ENCODE measurements around the gene ZNF385A.

ZNF385A gene

GRCh38 chr12:54416687-54417603, 32.4 kb upstream of the ZNF385A start:
- TF ChIP-seq, protein P1, sequence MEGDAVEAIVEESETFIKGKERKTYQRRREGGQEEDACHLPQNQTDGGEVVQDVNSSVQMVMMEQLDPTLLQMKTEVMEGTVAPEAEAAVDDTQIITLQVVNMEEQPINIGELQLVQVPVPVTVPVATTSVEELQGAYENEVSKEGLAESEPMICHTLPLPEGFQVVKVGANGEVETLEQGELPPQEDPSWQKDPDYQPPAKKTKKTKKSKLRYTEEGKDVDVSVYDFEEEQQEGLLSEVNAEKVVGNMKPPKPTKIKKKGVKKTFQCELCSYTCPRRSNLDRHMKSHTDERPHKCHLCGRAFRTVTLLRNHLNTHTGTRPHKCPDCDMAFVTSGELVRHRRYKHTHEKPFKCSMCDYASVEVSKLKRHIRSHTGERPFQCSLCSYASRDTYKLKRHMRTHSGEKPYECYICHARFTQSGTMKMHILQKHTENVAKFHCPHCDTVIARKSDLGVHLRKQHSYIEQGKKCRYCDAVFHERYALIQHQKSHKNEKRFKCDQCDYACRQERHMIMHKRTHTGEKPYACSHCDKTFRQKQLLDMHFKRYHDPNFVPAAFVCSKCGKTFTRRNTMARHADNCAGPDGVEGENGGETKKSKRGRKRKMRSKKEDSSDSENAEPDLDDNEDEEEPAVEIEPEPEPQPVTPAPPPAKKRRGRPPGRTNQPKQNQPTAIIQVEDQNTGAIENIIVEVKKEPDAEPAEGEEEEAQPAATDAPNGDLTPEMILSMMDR (IDR thresholded peaks at IDR 0.05; ENCODE audit: control insufficient read depth, extremely low read depth, insufficient read depth): no peak
- H3K4me3 ChIP-seq (ENCODE audit: low read depth, low read length): no peak overlapping the region
- DNase-seq (ENCODE audit: low read depth): no peak

GRCh38 chr12:54415221-54415929, 30.8 kb upstream of the ZNF385A start:
- H3K4me3 ChIP-seq (ENCODE audit: low read depth, low read length): no peak overlapping the region
- DNase-seq (ENCODE audit: low read depth): no peak

DNA sequence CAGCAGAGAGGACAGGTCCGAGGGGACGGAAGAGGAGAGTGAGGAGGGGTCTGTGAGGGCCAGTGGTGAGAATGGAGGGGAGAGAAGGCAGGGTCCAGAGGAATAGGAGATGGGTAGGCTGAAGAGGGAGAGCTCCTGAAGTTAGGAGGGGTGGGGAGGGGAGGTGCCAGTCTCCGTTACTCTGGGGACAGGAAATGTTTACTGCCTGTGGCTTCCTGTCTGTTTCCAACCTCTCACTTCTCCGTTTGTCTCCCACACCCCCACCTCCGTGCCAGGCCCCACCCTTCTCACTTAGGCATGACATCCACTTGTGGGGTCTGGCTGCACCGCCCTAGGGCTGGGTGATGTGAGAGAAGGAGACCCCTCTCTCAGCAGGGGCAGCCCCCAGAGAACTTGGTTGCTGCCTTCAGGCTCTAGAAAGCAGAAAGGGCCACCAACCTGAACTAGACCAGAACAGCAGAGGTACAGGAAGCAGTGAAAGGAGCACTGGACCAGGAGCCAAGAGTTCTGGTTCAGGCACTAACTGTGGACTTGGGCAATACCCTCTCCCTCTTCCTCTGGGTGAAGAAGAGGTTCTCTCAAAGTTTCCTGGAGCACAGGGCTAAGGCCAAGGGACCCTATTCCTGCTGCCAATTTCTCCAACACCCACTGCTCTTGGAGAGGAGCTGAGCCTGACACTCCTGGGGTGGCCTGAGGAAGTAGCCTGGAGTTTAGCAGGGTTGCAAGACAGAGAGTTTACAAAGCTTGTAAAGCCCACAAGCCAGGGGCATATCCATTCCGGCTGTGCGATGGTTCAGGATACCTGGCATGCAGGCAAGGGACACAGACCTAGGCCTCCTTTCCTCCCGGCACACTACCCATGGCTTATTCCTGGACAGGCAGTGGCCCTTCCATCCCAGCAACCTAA, 29.0 kb upstream of the ZNF385A start:
- H3K4me3 ChIP-seq (ENCODE audit: low read depth, low read length): no peak overlapping the region
- DNase-seq (ENCODE audit: low read depth): no peak
- TF ChIP-seq, protein P1 (IDR thresholded peaks at IDR 0.05; ENCODE audit: control insufficient read depth, extremely low read depth, insufficient read depth): no peak

More at GRCh38 chr12:54415221-54415929, 30.8 kb upstream of the ZNF385A start:
- TF ChIP-seq, protein P1 (IDR thresholded peaks at IDR 0.05; ENCODE audit: control insufficient read depth, extremely low read depth, insufficient read depth): no peak

- no peak overlapping the region for H3K4me3 ChIP-seq (ENCODE audit: low read depth, low read length)
- TF ChIP-seq, protein P1 (IDR thresholded peaks at IDR 0.05; ENCODE audit: control insufficient read depth, extremely low read depth, insufficient read depth): no peak
- DNase-seq (ENCODE audit: low read depth): no peak
Observed at GRCh38 chr12:54412786-54413185, 28.3 kb upstream of the ZNF385A start.

- DNase-seq (ENCODE audit: low read depth): no peak
- TF ChIP-seq, protein P1 (IDR thresholded peaks at IDR 0.05; ENCODE audit: control insufficient read depth, extremely low read depth, insufficient read depth): no peak
- no peak overlapping the region for H3K4me3 ChIP-seq (ENCODE audit: low read depth, low read length)
Observed at GRCh38 chr12:54412348-54412747, 27.8 kb upstream of the ZNF385A start.

Measured in LNCaP clone FGC (cell line).